CD14-positive monocyte (primary cell): ENCODE measurements around the gene RNF41. TPM values are rescaled to one million over a fixed set of nuclear protein-coding genes. Genes with fewer than 3 reads are reported as not detected.
"Not testable (repeated sequence)": the region's sequence is repeated elsewhere in the genome, so short reads cannot be mapped to it uniquely, and the experiment has no call there.

Experiments
- DNase-seq, 3 donors: peaks; one replicate each; pipeline ENCODE4 v3.0.0-alpha.2; 2011 to 2022
- H2AFZ ChIP-seq: 2 replicates; pipeline ENCODE4 v1.6.0; 2012; ENCODE audit warnings: mild to moderate bottlenecking, low read depth, low read length, inconsistent platforms; ENCODE audit not compliant: insufficient read depth, poor library complexity, severe bottlenecking
- H3K27ac ChIP-seq, 2 donors: 1 replicate in 1 of 2; 2 replicates in 1 of 2; pipeline ENCODE4 v1.5.1; 2012 to 2013; ENCODE audit warnings: low read length in 2 of 2, control low read depth in 1 of 2, inconsistent platforms in 1 of 2, low read depth in 1 of 2, mild to moderate bottlenecking in 1 of 2
- H3K27me3 ChIP-seq, 2 donors: one replicate each; pipeline versions ENCODE4 v1.6.0 to v1.6.1; 2011 to 2013; ENCODE audit warnings: low read length in 2 of 2; ENCODE audit not compliant: control insufficient read depth in 2 of 2, insufficient read depth in 2 of 2
- H3K36me3 ChIP-seq, 2 donors: replicated peaks in 1 of 2; 1 replicate in 1 of 2; 2 replicates in 1 of 2; pipeline versions ENCODE4 v1.5.1 to v1.6.1; 2012 to 2013; ENCODE audit warnings: low read length in 2 of 2, control low read depth in 1 of 2, inconsistent platforms in 1 of 2, mild to moderate bottlenecking in 1 of 2; ENCODE audit not compliant: insufficient read depth in 2 of 2, control insufficient read depth in 1 of 2
- H3K4me1 ChIP-seq, 2 donors: 1 replicate in 1 of 2; 2 replicates in 1 of 2; pipeline versions ENCODE4 v1.5.1 to v1.6.1; 2012 to 2013; ENCODE audit warnings: low read length in 2 of 2, control low read depth in 1 of 2, inconsistent platforms in 1 of 2, mild to moderate bottlenecking in 1 of 2, moderate library complexity in 1 of 2; ENCODE audit not compliant: insufficient read depth in 2 of 2, control insufficient read depth in 1 of 2
- H3K4me2 ChIP-seq: replicated peaks from 2 replicates; pipeline ENCODE3; 2012; ENCODE audit warnings: low read length, moderate library complexity, mild to moderate bottlenecking; ENCODE audit not compliant: poor library complexity, severe bottlenecking; ENCODE audit errors: extremely low read depth
- H3K4me3 ChIP-seq, 3 experiments: fragments of 200-600 bp in 1 of 3; sonication (generic) in 1 of 3; replicated peaks in 1 of 3; 1 replicate in 2 of 3; 2 replicates in 1 of 3; pipeline ENCODE4 v1.5.1; 2011 to 2013; ENCODE audit warnings: low read length in 3 of 3, mild to moderate bottlenecking in 3 of 3, control low read depth in 2 of 3, low read depth in 2 of 3, inconsistent platforms in 1 of 3, moderate library complexity in 1 of 3
- H3K79me2 ChIP-seq: 2 replicates; pipeline ENCODE4 v1.6.0; 2012; ENCODE audit warnings: mild to moderate bottlenecking, control low read depth, inconsistent platforms, low read length, moderate library complexity; ENCODE audit not compliant: insufficient read depth
- H3K9ac ChIP-seq: 2 replicates; pipeline ENCODE4 v1.6.0; 2017; ENCODE audit warnings: low read length, mild to moderate bottlenecking; ENCODE audit not compliant: insufficient read depth, poor library complexity, severe bottlenecking
- H3K9me3 ChIP-seq, 2 donors: replicated peaks in 1 of 2; 1 replicate in 1 of 2; 2 replicates in 1 of 2; pipeline versions ENCODE4 v1.5.1 to v1.6.1; 2012 to 2013; ENCODE audit warnings: low read length in 2 of 2, control low read depth in 1 of 2; ENCODE audit not compliant: control insufficient read depth in 1 of 2, insufficient read depth in 1 of 2
- H4K20me1 ChIP-seq: 2 replicates; pipeline ENCODE4 v1.6.0; 2012; ENCODE audit warnings: mild to moderate bottlenecking, low read length, control low read depth, moderate library complexity; ENCODE audit not compliant: insufficient read depth
- H3K27ac Mint-ChIP-seq, 7 donors: one replicate each; pipeline ENCODE4 v1.8.0; 2020; ENCODE audit warnings: mild to moderate bottlenecking in 7 of 7, mixed read lengths in 7 of 7, moderate library complexity in 6 of 7, inconsistent platforms in 2 of 7
- H3K27me3 Mint-ChIP-seq, 3 donors: one replicate each; pipeline ENCODE4 v1.8.0; 2021 to 2022; ENCODE audit warnings: low read depth in 3 of 3, mild to moderate bottlenecking in 3 of 3, mixed read lengths in 3 of 3, moderate library complexity in 3 of 3, inconsistent platforms in 1 of 3
- H3K36me3 Mint-ChIP-seq, 2 donors: one replicate each; pipeline ENCODE4 v1.8.0; 2020; ENCODE audit warnings: mixed read lengths in 2 of 2, inconsistent platforms in 1 of 2, mild to moderate bottlenecking in 1 of 2
- H3K4me1 Mint-ChIP-seq: one replicate; pipeline ENCODE4 v1.8.0; 2020; ENCODE audit warnings: mild to moderate bottlenecking, mixed read lengths
- H3K4me3 Mint-ChIP-seq, 2 donors: one replicate each; pipeline ENCODE4 v1.8.0; 2020; ENCODE audit warnings: mild to moderate bottlenecking in 2 of 2, mixed read lengths in 2 of 2, moderate library complexity in 1 of 2
- H3K9me3 Mint-ChIP-seq, 7 donors: one replicate each; pipeline ENCODE4 v1.8.0; 2020 to 2022; ENCODE audit warnings: mixed read lengths in 7 of 7, mild to moderate bottlenecking in 6 of 7, moderate library complexity in 6 of 7, inconsistent platforms in 2 of 7
- WGBS: methylation state at CpG from one replicate; pipeline ENCODE4 v1.1.5; 2013; ENCODE audit warnings: missing lambda C conversion rate; ENCODE audit not compliant: insufficient coverage; 5-methylcytosine and 5-hydroxymethylcytosine counted together
- intact Hi-C, 2 donors: fragments of 100-400 bp; cut with micrococcal nuclease; formaldehyde crosslinking; loops; one replicate each; pipeline versions ENCODE4 v1.15.0 to v1.15.1; 2023
- polyA plus RNA-seq, 3 donors: library from polyadenylated mRNA; depleted of rRNA in 1 of 3; unstranded in 2 of 3; stranded (reverse) in 1 of 3; fragments of 300-500 nt in 2 of 3; fragments of >200 nt in 1 of 3; fragmentation: Illumina TruSeq in 2 of 3; gene quantifications; 1 replicate in 2 of 3; 2 replicates in 1 of 3; pipeline ENCODE4 v1.2.3, GENCODE V29; 2012 to 2021
- TF ChIP-seq, protein P1 (sequence below): fragments of 200-600 bp; IDR thresholded peaks from one replicate; pipeline ENCODE4 v1.8.0; 2022; ENCODE audit warnings: antibody characterized with exemption, mild to moderate bottlenecking

The RNF41 gene
- polyA plus RNA-seq, 3 donors = 35.8 to 82.0 (median 45.7) TPM

DNA sequence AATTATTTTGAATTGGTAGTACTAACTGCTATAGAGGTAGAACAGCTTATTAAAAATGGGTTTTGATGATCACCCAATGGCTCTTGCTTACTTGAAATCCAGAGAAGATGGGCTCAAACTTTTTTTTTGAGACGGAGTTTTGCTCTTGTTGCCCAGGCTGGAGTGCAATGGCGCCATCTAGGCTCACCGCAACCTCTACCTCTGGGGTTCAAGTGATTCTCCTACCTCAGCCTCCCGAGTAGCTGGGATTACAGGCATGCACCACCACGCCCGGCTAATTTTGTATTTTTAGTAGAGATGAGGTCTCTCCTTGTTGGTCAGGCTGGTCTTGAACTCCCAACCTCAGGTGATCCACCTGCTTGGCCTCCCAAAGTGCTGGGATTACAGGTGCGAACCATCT lies 41.2 kb upstream of the RNF41 start:
- H3K36me3 Mint-ChIP-seq, H3K9ac ChIP-seq, H3K4me2 ChIP-seq, intact Hi-C loops, DNase-seq, H3K27ac ChIP-seq, H3K9me3 ChIP-seq, H4K20me1 ChIP-seq, H2AFZ ChIP-seq, H3K4me3 ChIP-seq, H3K79me2 ChIP-seq, H3K36me3 ChIP-seq, H3K27me3 ChIP-seq, H3K27me3 Mint-ChIP-seq, H3K4me3 Mint-ChIP-seq, H3K9me3 Mint-ChIP-seq: not testable (repeated sequence)
- 90% methylated on average over 2 of the region's 7 CpGs for WGBS
- peaks cover 24 to 30% of the 10 kb centered on the region in 2 donors for H3K4me1 ChIP-seq
- peaks cover 26% of the 10 kb centered on the region for H3K4me1 Mint-ChIP-seq
- peak overlapping the region in 1 of 7 donors; percentile 77 for H3K27ac Mint-ChIP-seq

DNA sequence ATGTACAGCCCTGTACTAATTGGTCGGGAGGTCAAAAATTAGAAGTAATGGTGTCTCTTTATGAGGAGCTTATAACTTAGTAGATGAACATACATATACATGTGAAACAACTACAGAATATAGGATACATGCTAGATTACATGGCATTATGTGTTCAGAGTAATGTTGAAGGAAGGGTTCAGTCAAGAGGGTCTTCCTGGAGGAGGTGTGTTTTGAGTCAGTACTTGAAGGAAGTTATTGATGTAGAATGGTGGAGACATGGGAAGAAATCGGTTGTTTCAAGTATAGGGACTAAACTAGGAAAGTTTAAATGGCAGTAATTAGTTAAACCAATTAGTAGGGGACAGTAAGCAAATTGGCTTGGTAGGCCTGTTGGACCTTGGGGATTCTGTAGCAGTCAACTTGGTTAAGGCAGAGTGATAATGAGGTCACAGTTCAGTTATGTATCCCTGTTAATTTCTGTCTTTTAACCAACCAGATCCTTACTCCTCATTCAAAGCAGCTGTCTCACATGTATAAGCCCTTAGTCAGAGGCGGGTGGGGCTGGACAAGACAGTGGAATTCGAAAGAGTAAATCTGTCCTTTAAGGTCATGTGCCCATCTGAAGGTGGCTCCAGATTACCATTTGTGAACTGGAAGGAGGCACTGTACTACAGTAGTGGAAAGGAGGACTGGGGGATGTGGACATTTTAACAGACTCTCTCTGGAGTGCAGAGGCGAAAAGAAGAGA lies 39.9 kb upstream of the RNF41 start:
- Histone ChIP-seq H3K4me3 (no peak overlapping the region), H3K4me1 (peaks cover 26 to 28% of the 10 kb centered on the region in 2 donors), H3K36me3 (peaks cover 0 to 3% of the 10 kb centered on the region in 2 donors), H3K9me3 (no peaks in the 10 kb centered on the region), H4K20me1 (peaks cover 11% of the 10 kb centered on the region), H3K27ac (no peak overlapping the region), H3K27me3 (no peaks in the 10 kb centered on the region), H3K4me2 (no peak overlapping the region), H3K9ac (no peak overlapping the region), H2AFZ (peak overlapping the region; percentile 29), H3K79me2 (peaks cover 12% of the 10 kb centered on the region)
- Mint-ChIP-seq H3K4me1 (peaks cover 27% of the 10 kb centered on the region), H3K27ac (no peak overlapping the region), H3K4me3 (no peak overlapping the region), H3K9me3 (no peaks in the 10 kb centered on the region), H3K36me3 (no peaks in the 10 kb centered on the region), H3K27me3 (peaks cover 0 to 3% (median 0%) of the 10 kb centered on the region in 3 donors)
- WGBS = 92% methylated on average over 3 of the region's 5 CpGs
- no peak for DNase-seq
- TF ChIP-seq, protein P1, sequence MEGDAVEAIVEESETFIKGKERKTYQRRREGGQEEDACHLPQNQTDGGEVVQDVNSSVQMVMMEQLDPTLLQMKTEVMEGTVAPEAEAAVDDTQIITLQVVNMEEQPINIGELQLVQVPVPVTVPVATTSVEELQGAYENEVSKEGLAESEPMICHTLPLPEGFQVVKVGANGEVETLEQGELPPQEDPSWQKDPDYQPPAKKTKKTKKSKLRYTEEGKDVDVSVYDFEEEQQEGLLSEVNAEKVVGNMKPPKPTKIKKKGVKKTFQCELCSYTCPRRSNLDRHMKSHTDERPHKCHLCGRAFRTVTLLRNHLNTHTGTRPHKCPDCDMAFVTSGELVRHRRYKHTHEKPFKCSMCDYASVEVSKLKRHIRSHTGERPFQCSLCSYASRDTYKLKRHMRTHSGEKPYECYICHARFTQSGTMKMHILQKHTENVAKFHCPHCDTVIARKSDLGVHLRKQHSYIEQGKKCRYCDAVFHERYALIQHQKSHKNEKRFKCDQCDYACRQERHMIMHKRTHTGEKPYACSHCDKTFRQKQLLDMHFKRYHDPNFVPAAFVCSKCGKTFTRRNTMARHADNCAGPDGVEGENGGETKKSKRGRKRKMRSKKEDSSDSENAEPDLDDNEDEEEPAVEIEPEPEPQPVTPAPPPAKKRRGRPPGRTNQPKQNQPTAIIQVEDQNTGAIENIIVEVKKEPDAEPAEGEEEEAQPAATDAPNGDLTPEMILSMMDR = no peak
- intact Hi-C loops = no loop called here
